GM03348 (cell line): ENCODE measurements around the gene SEBOX.

ENCODE experiments used
- DNase-seq: peaks from one replicate; pipeline ENCODE4 v3.0.0; 2012; ENCODE audit warnings: low spot score

Gene SEBOX

GRCh38 chr17:28394337-28395116 lies 29.5 kb upstream of the SEBOX start:
- DNase-seq: no peak

- peak; percentile 55 for DNase-seq
These were observed 27.5 kb upstream of the SEBOX start for GRCh38 chr17:28392491-28392890.

- no peak for DNase-seq
These were observed 26.4 kb upstream of the SEBOX start for GRCh38 chr17:28391401-28391800.

- no peak for DNase-seq
These were observed 26.0 kb upstream of the SEBOX start for GRCh38 chr17:28390984-28391383.

- DNase-seq: no peak
These were observed 25.6 kb upstream of the SEBOX start for GRCh38 chr17:28390563-28390962.

- DNase-seq: no peak
These were observed 25.1 kb upstream of the SEBOX start for GRCh38 chr17:28390141-28390540.

- no peak for DNase-seq
These were observed 23.1 kb upstream of the SEBOX start for GRCh38 chr17:28388106-28388505.

GRCh38 chr17:28386391-28386790 lies 21.4 kb upstream of the SEBOX start:
- DNase-seq: no peak

GRCh38 chr17:28385406-28385805 lies 20.4 kb upstream of the SEBOX start:
- no peak for DNase-seq

- DNase-seq: no peak
These were observed 20.0 kb upstream of the SEBOX start for GRCh38 chr17:28385037-28385400.

GRCh38 chr17:28384281-28385036 lies 19.5 kb upstream of the SEBOX start:
- peak; percentile 69 for DNase-seq

- DNase-seq: no peak
These were observed 16.3 kb upstream of the SEBOX start for GRCh38 chr17:28381141-28381825.

- no peak for DNase-seq
These were observed 15.1 kb upstream of the SEBOX start for GRCh38 chr17:28379814-28380801.

- DNase-seq: no peak
These were observed 7.9 kb upstream of the SEBOX start for GRCh38 chr17:28372945-28373274.

- peak; percentile 51 for DNase-seq
These were observed 7.4 kb upstream of the SEBOX start for GRCh38 chr17:28372203-28372944.

- DNase-seq: peak; percentile 94
These were observed 6.5 kb upstream of the SEBOX start, which contains the start of gene SARM1 for GRCh38 chr17:28371245-28372202. Gene SARM1 (plus strand): TSS chr17:28371694. CDS start chr17:28372033, 339 bp downstream.

- no peak for DNase-seq
These were observed 5.7 kb upstream of the SEBOX start for GRCh38 chr17:28370744-28371103.

- DNase-seq: no peak
These were observed 5.2 kb upstream of the SEBOX start, which contains the start of gene VTN for GRCh38 chr17:28370035-28370743. Gene VTN (minus strand): TSS chr17:28370307. CDS start chr17:28370203, 104 bp downstream.

GRCh38 chr17:28369684-28370034 lies 4.7 kb upstream of the SEBOX start:
- DNase-seq: no peak
